HUES6 (cell line): ENCODE measurements around the gene AP3S1.

Experiments
- H3K27ac ChIP-seq: 2 replicates; pipeline ENCODE4 v1.7.0; 2013; ENCODE audit warnings: low read depth, mild to moderate bottlenecking, low read length, inconsistent platforms
- H3K27me3 ChIP-seq: 2 replicates; pipeline ENCODE4 v1.6.1; 2013; ENCODE audit warnings: low read length; ENCODE audit not compliant: control insufficient read depth, insufficient read depth
- H3K36me3 ChIP-seq: 2 replicates; pipeline ENCODE4 v1.6.1; 2013; ENCODE audit warnings: low read length; ENCODE audit not compliant: control insufficient read depth, insufficient read depth
- H3K4me1 ChIP-seq: 2 replicates; pipeline ENCODE4 v1.6.1; 2013; ENCODE audit warnings: low read length; ENCODE audit not compliant: control insufficient read depth, insufficient read depth
- H3K4me3 ChIP-seq: 2 replicates; pipeline ENCODE4 v1.5.1; 2013; ENCODE audit warnings: low read depth, low read length
- H3K9ac ChIP-seq: one replicate; pipeline ENCODE4 v1.6.1; 2013; ENCODE audit warnings: mild to moderate bottlenecking, low read length
- H3K9me3 ChIP-seq: 2 replicates; pipeline ENCODE4 v1.6.1; 2013; ENCODE audit warnings: low read depth, low read length; ENCODE audit not compliant: control insufficient read depth, insufficient read depth

Gene AP3S1

DNA sequence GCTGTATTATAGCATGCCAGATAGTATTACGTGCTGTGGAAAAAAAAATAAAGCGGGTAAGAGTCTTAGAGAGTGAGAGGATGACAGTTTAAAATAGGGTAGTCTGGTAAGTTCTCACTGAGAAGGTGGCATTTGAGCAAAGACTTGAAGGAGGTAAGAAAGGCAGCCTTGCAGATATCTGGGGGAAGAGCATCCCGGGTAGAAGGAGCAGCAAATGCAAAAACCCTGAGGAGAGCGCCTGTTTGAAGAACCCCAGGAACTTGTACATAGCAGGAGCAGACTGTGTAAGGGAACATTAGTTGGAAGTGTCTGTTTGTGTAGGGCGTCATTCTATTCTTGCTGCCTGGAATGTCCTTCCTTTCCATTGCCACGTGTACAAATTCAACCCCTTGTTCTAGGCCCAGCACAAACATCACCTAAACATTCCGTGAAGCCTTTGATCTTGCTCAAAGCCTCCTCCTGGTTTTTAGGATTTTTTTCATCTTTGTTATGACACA lies 2.6 kb downstream of the AP3S1 start:
- Histone ChIP-seq H3K9me3 (no peaks in the 10 kb centered on the region), H3K4me1 (peaks cover 19% of the 10 kb centered on the region), H3K4me3 (no peak overlapping the region), H3K27ac (no peak overlapping the region), H3K27me3 (peaks cover 9% of the 10 kb centered on the region; the same call in 1 of the 2 replicates), H3K9ac (no peak overlapping the region), H3K36me3 (no peaks in the 10 kb centered on the region)

DNA sequence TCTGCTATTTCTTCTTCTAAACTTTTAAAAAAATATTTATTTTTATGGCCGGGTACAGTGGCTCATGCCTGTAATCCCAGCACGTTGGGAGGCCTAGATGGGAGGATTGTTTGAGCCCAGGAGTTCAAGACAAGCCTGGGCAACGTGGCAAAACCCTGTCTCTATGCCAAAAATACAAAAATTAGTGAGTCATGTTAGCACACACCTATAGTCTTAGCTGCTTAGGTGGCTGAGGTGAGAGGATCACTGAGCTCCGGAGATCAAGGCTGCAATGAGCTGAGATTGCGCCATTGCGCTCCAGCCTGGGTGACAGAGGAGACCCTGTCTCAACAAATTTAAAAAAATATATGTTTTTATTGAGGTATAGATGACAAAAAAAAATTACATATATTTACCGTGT lies 5.6 kb downstream of the AP3S1 start:
- no peak overlapping the region for H3K27ac ChIP-seq
- H3K4me1 ChIP-seq: peaks cover 18% of the 10 kb centered on the region
- H3K9me3 ChIP-seq: no peaks in the 10 kb centered on the region
- no peak overlapping the region for H3K9ac ChIP-seq
- no peaks in the 10 kb centered on the region for H3K36me3 ChIP-seq
- no peak overlapping the region for H3K4me3 ChIP-seq
- peaks cover 9% of the 10 kb centered on the region; the same call in 1 of the 2 replicates for H3K27me3 ChIP-seq

DNA sequence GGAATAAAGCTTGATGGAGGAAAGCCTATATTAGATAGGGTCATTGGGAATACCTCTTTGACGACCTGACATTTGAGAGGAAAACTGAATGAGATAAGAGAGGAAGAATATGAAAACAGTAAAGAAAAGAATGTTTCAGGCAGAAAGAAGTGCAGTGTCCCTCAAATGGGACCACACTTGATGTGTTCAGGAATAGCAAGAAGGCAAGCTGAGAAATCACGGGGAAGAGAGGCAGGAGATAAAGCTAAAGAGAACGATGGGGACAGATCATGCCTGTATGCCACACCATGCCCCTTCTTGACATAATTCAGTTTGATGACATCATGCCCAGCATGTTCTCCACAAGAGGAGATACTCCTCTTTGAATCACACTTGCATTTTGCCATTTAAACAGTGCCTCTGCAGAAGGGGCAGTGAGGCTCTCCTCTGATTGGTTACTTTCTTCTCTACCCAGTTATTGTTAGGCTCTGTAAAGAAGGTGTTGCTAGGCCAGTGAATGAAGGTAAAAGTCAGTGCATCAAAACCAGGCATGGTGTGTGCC lies 7.6 kb downstream of the AP3S1 start:
- Histone ChIP-seq H3K4me3 (no peak overlapping the region), H3K27me3 (no peaks in the 10 kb centered on the region), H3K36me3 (peaks cover 3% of the 10 kb centered on the region; the same call in 1 of the 2 replicates), H3K27ac (no peak overlapping the region), H3K4me1 (peaks cover 10% of the 10 kb centered on the region; the same call in 1 of the 2 replicates), H3K9ac (no peak overlapping the region), H3K9me3 (peaks cover 9% of the 10 kb centered on the region)

DNA sequence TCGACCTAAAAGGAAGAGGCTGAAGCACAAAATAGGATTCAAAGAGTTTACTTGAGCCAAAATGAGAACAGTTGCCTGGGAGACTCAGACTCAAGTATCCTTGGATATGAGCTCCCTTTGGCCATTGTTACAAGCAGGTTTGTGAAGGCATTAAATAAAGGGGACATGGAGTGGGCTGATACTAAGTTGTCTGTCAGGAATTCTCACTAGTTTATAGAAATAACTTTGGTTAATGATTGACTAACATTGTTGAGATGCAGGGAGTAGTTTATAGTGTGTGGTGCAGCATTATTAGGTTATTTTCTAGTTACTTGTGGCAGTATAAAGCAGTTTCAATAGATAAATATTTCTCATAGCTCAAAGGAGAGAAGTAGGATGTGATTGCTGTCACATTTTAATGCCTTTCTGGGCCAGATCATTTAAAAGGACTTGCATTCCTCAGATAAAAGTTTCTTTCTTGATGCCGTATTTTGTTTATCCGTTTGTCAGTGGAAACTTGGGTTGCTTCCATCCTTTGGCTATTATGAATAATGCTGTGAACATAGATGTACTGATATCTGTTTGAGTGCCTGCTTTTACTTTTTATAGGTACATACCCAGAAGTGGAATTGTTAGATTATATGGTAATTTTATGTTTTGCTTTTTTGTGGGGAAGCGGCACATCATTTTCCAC lies 9.1 kb downstream of the AP3S1 start:
- Histone ChIP-seq H3K36me3 (peaks cover 3% of the 10 kb centered on the region; the same call in 1 of the 2 replicates), H3K27me3 (no peaks in the 10 kb centered on the region), H3K4me1 (0 out of 2 replicates have a peak, but pooled peaks cover 6% of the 10 kb centered on the region), H3K27ac (no peak overlapping the region), H3K9me3 (peaks cover 9% of the 10 kb centered on the region), H3K4me3 (no peak overlapping the region), H3K9ac (no peak overlapping the region)

DNA sequence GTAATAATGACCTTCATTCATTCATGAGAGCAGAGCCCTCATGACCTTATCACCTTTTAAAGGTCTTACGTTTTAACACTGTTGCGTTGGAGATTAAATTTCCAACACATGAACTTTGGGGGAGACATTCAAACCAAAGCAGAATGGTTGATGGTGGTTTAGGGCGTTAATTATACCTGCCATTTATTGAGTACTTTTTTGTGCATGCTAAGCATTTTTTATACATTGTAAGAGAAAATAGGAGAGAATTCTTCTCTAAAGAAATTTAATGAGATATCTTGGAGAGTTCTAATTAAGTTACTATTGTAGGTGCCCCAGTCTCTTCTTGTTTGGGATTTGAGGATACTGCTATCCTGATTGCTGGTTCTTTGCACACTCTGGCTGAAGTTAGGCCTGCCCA lies 12.4 kb downstream of the AP3S1 start:
- H3K27ac ChIP-seq: no peak overlapping the region

DNA sequence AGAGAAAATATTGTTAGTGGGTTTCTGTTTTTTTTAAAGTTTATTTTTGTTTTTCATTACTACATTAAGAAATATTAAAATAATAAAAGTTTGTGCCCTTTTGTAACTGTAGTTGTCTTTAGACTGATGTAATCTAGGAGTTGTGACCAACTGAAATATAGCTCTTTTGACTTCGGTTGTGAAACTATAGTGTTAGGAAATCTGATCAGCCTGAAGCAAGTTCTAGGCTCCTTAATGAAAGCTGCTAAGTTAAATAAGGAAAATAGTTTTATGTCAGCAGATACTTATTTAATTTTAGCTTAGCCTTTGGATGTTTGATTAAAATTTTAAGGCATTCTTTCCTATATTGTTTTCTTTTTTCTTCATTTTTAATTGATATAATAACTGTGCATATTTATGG lies 14.2 kb downstream of the AP3S1 start:
- Histone ChIP-seq H3K4me3 (no peak overlapping the region), H3K27me3 (no peaks in the 10 kb centered on the region), H3K9ac (no peak overlapping the region), H3K36me3 (peaks cover 3% of the 10 kb centered on the region; the same call in 1 of the 2 replicates), H3K9me3 (peaks cover 9% of the 10 kb centered on the region), H3K4me1 (peaks cover 4% of the 10 kb centered on the region; the same call in 1 of the 2 replicates), H3K27ac (no peak overlapping the region)

More for the DNA sequence above, 12.4 kb downstream of the AP3S1 start:
- Histone ChIP-seq H3K4me1 (peaks cover 9% of the 10 kb centered on the region; the same call in 1 of the 2 replicates), H3K27me3 (no peaks in the 10 kb centered on the region), H3K36me3 (peaks cover 3% of the 10 kb centered on the region; the same call in 1 of the 2 replicates), H3K4me3 (no peak overlapping the region), H3K9ac (no peak overlapping the region), H3K9me3 (peaks cover 9% of the 10 kb centered on the region)

DNA sequence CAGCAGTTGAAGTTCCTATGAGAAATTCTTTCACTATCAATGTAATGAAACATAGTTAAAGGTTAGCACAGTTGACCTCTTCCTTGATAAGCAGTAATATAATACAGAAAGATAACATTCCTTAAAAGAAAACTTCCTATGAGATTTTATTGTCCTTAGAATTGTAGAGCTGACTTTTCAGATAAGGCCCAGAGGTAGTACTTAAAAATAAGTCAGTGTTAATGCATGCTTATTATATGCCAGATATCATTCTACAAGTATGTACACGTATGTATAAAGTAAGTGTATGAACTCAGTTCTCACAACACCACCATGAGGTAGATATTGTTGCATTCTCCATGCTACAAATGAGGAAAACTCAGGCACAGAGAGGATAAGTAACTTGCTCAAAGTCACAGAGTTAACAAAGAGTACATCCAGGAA lies 15.3 kb downstream of the AP3S1 start:
- no peak overlapping the region for H3K4me3 ChIP-seq
- no peaks in the 10 kb centered on the region for H3K27me3 ChIP-seq
- peaks cover 4% of the 10 kb centered on the region; the same call in 1 of the 2 replicates for H3K4me1 ChIP-seq
- H3K9ac ChIP-seq: no peak overlapping the region
- peaks cover 3% of the 10 kb centered on the region; the same call in 1 of the 2 replicates for H3K36me3 ChIP-seq
- no peak overlapping the region for H3K27ac ChIP-seq
- H3K9me3 ChIP-seq: peaks cover 9% of the 10 kb centered on the region

DNA sequence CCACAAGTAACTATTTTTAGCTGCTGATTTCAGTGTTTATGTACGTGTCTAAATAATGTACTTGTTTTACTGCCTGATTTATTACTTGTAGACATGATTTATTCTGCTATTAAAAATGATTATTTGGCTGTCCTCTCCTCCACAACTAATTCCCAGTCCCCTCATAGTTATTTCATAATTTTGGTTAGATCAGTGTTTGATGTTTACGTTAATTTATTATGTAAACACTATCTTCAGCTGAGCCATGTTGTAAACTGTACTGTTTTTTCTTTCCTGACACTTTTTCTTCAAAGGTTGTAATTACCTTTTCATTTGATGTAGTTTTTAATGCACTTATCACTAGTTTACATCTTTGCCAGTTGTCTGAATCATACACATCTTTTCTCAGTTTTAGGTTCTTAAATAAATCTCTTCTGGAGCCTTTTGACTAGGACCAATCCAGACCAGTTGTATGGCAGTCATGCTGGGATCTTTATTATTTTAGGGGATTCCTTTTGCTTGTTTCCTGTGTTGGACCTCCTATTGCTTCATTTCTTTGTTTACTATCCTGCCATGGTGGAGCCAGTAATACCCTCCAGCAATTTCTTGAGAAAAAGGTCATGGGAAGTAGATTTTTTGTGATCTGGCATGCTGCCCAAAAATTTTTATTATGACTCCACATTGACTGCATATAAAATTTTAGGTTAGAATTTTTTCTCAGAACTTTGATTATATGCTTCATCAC lies 16.1 kb downstream of the AP3S1 start:
- no peaks in the 10 kb centered on the region for H3K27me3 ChIP-seq
- no peak overlapping the region for H3K4me3 ChIP-seq
- H3K9ac ChIP-seq: no peak overlapping the region
- peaks cover 4% of the 10 kb centered on the region; the same call in 1 of the 2 replicates for H3K4me1 ChIP-seq
- H3K9me3 ChIP-seq: peaks cover 9% of the 10 kb centered on the region
- no peak overlapping the region for H3K27ac ChIP-seq
- peaks cover 3% of the 10 kb centered on the region; the same call in 1 of the 2 replicates for H3K36me3 ChIP-seq

DNA sequence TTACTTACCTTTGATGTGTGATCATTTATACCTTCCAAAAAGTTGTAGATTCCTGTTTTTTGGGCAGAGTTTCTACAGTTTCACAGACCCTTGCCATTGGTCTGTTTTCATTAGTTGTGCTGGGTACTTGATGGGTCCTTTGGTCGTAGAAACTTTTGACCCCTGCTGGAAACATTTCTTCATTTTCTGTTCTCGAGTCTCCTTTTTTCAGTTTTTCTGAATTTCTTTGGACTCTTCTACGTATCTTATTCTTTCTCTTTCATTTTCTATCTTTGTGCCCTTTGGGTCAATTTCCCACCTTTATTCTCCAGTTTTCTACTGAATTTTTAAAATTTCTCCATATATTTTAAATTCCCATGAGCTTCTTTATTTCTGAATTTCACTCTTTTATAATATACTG lies 16.7 kb downstream of the AP3S1 start:
- peaks cover 3% of the 10 kb centered on the region; the same call in 1 of the 2 replicates for H3K36me3 ChIP-seq
- H3K9me3 ChIP-seq: peaks cover 6% of the 10 kb centered on the region
- H3K9ac ChIP-seq: no peak overlapping the region
- peaks cover 4% of the 10 kb centered on the region; the same call in 1 of the 2 replicates for H3K4me1 ChIP-seq
- H3K4me3 ChIP-seq: no peak overlapping the region
- H3K27ac ChIP-seq: no peak overlapping the region
- H3K27me3 ChIP-seq: no peaks in the 10 kb centered on the region

DNA sequence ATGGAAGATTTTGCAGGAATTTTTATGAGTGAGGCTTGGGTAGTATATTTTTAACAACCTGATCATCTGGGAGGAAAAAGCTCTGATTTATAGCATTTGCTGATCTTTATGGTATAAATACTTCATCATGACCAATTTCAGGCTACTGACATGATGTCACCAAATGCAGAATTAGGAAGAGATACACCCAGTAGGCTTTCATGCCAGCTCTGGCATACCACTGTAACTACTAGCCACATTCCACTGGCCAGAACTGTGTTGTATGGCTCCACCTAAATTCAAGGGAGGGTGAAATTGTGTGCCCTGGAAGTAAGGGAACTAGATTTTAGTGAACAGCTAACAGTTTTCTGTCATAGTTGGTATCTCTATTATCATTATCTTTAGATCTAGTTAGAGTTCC lies 17.6 kb downstream of the AP3S1 start:
- no peak overlapping the region for H3K4me3 ChIP-seq
- no peak overlapping the region for H3K9ac ChIP-seq
- peaks cover 4% of the 10 kb centered on the region; the same call in 1 of the 2 replicates for H3K4me1 ChIP-seq
- H3K9me3 ChIP-seq: no peaks in the 10 kb centered on the region
- H3K27ac ChIP-seq: no peak overlapping the region
- no peaks in the 10 kb centered on the region for H3K36me3 ChIP-seq
- no peaks in the 10 kb centered on the region for H3K27me3 ChIP-seq
